Glomerular endothelial cell (primary cell): ENCODE data around the gene DENND5B. TPM values are rescaled to one million over a fixed set of nuclear protein-coding genes. Genes with fewer than 3 reads are reported as not detected.
"Not testable (repeated sequence)": the region's sequence is repeated elsewhere in the genome, so short reads cannot be mapped to it uniquely, and the experiment has no call there.

Experiments used
- DNase-seq: peaks from one replicate; pipeline ENCODE4 v3.0.0-alpha.2; 2011; ENCODE audit warnings: low read depth, low spot score; ENCODE audit errors: extremely low read depth
- total RNA-seq: library from RNA; depleted of rRNA; stranded (reverse); fragments of >200 nt; gene quantifications from 2 replicates; pipeline ENCODE4 v1.2.3, GENCODE V29; 2015

Gene DENND5B
- total RNA-seq, 1 donor from 2014 or later = 17.2 TPM

DNA sequence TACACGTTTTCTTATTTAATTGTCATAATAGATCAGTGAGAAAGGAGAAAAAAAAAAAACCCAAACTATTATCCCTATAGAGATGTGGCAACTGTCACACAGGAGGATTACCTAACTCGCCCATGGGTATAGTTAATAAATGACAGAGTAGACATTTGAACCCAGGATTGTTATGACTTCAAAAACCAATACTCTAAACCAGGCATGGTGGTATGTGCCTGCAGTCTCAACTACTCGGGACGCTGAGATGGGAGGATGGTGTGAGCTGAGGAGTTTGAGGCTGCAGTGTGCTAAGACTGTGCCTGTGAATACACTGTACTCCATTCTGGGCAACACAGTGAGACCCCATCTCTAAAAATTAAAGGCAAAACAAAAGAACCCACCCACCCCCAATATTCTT is 114.5 kb downstream of the DENND5B start:
- DNase-seq = no peak

DNA sequence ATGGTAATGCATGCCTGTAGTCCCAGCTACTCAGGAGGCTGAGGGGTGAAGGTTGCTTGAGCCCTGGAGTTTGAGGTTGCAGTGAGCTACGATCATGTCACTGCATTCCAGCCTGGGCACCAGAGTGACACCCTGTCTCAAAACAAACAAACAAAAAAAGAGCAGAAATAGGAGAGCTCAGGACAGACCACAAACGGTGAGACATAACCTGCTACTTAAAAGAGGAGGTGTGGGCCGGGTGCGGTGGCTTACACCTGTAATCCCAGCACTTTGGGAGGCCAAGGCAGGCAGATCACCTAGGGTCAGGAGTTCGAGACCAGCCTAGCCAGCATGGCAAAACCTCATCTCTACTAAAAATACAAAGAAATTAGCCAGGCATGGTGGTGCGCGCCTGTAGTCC is 115.3 kb downstream of the DENND5B start:
- not testable (repeated sequence) for DNase-seq

DNA sequence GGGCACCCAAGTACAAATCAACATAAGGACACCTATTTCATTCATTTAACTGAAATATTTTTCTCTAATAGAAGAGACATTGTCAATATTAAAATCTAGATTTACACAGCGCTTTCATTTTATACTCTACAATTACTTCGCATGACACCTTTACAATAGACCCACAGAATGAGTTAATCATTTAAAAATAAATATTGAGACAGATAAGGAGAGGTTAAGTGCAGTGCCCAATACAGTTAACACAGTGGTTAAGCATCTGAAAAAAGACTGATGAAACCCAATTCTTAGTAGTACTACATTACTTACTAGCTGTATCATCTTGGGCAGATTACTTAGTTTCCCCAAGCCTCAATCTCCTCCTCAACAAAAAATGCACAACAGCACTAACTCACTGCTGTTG is 116.2 kb downstream of the DENND5B start:
- DNase-seq = no peak

DNA sequence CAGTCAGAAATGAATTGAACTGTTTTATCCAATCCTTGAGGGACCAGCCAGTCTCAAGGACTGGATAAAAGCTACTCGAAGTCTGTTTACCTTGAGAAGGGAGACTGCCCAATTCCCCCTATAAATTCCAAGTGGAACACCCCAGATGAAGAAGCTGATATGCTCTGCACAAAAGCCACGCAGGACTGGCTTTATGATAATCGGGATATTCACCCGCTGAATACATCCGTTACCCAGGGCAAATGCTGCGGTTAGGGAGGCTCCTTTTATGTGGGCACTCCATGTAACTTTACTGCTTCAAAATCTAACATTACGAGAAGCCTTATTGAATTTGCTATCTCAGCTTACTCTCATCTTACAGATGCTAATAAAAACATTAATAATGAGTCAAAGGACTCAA is 119.1 kb downstream of the DENND5B start:
- no peak for DNase-seq

DNA sequence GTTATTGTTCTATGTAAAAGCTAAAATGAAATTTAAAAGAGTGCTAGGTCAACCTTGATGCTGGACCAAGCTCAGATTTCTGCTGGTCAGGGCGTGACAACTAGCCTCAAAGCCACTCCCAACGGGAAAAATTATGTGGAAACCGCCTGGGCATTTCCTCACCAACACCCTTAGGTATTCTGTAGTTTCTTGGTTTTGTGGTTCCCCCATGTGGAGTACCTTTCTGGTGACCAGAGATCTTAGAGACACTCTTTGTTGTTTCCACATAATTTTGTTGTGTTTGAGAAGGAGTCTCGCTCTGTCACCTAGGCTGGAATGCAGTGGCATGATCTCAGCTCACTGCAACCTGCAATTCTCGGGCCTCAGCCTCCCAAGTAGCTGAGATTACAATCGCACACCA is 119.9 kb downstream of the DENND5B start:
- DNase-seq = no peak

DNA sequence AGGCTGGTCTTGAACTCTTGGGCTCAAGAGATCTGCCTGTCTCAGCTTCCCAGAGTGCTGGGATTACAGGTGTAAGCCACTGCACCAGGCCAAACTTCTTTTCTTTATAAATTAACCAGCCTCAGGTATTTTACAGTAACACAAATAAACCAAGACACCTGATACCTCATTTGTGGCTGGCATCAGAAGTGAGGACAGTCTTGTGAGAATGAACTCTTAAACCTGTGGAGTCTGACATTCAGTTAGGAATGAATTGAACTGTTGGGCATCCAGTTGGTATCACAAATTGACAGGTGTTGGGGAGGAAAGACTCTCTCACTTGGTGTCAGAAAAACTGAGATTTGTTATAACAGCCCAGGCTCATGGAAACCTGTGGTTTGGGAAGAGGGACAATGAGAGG is 120.5 kb downstream of the DENND5B start:
- DNase-seq = no peak

DNA sequence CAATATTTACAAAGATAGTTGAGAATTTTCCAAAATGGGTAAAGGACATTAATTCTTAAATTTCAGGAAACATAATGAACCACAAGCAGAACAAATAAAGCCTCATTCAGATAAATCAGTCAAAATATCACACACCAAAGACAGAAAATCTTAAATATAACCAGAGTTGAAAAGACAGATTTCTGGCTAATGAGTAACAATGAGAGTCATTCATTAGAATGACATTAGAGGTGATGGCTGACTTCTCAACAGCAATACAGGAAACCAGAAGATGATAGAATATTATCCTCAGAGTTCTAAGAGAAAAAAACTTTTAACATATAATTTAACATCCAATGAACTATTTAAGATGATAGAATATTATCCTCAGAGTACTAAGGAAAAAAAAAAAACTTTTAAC is 124.2 kb downstream of the DENND5B start:
- DNase-seq = no peak

DNA sequence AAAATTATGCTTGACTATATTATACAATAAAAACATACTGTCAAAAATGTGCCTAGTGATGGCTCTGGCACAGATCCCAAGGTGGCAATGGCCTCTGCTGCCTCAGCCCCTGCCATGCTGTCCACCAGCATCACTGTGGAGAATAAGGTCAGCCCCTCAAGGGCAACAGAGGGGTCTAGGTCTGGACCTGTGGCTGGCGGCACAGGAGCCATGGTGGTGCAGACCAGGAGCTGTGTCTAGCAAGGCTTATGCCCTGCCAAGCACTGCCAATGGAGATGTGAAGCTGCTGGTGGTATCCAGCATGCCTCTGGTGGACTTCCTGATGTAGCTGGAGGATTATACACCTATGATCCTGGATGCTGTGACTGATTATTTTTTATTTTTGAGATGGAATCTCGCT is 125.9 kb downstream of the DENND5B start:
- no peak for DNase-seq

DNA sequence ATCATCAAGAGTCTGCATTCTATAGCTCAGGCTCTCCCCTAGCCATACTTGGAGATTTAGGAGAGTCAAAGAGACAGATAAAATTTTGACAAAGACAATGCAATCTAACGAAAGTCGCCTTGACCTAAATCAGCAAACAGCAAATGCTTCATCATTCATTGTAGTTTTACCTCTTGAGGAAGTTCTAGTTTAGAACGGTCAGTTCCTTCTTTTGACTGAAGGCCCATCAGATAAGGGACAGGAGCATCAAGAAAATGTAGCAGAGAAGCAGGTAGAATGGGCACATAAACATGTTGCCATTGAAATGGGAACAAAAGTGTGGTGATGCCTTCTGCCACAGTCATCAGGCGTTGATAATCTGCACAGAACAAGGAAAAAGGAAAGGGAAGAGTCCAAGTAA is 130.9 kb downstream of the DENND5B start:
- DNase-seq = no peak

DNA sequence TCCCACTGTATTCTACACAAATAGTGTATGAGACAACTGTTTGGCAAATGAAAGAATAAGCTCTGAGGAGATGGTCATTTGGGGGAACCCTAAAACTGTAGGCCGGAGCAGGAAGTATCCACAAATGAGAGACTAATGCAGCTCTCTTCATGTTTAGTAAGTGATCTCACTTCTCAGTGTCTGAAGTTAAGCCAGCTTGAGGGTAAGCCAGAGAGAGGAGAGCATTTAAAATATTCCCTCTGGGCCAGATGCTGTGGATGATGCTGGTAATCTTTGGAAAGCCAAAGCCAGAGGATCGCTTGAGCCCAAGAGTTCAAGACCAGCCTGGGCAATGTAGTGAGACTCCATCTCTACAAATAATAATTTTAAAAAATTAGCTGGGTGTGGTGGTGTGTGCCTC is 134.4 kb downstream of the DENND5B start:
- DNase-seq = no peak

DNA sequence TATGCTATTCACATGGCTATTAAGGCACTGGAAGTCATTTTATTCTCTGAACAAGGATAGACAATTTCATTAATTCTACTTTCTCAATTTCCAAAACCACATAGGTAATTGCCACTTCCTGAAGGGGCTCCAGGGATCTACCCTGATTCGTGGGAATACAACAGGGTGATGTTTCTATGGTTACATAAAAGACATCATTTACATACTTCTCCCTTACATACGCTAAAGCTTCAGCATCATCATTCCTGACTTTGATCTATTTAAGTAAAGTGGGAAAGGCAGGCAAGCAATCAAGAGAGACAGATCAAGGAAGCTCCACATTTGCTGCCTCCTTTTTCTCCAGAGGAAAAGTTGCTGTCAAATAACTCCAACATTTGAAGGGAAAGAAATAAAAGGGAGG is 146.2 kb downstream of the DENND5B start:
- DNase-seq = no peak

DNA sequence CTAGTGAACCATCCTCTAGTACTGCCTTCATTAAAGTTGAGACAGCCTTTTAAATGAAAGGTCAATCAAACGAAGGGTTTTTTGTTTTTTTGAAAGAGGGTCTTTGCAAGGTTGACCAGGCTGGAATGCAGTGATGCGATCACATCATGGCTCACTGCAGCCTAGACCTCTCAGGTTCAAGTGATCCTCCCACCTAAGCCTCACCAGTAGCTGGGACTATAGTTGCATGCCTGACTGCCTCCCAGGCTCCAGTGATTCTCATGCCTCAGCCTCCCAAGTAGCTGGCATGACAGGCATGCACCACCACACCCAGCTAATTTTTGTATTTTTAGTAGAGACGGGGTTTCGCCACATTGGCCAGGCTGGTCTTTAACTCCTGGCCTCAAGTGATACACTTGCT is 150.3 kb downstream of the DENND5B start:
- DNase-seq = no peak

DNA sequence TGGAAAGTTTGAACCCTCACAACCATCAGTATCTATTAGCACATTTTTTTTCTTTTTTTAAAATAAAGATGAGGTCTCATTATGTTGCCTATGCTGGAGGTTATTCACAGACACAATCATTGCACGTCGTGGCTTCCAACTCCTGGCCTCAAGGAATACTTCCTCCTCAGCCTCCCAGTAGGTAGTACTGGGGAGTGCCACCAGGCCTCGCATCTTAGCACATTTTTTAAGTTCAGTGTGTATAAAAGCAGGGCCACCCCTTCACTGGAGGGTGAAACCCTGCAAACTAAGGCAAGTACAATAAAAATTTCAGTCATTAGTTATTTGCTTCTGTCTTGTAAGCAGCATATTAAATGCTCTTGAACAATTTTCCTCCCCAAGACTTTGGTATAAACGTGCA is 150.8 kb downstream of the DENND5B start:
- DNase-seq = no peak

DNA sequence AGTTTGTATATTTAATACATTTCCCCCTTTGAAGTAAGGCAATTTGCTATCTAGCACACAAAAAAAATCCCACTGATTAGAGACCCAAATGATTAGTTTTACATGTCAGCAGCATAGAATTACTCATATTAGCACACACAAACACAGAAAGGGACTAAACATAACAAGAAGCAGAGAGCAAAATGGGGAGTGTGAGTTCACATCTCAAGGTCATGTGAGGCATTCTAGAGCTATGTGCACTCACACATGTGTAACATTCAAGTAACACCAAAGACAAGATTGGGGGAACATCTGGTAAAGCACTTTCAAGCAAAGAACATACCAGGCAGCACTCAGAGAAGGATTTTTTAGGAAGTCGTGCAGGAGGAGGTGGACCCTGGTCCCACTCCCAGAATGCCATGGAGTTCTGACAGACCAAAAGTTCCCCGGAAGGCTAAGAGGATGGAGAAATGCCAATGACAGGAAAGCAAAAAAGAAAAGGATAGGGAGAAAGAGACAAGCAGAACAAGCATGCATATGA is 159.2 kb downstream of the DENND5B start:
- no peak for DNase-seq

DNA sequence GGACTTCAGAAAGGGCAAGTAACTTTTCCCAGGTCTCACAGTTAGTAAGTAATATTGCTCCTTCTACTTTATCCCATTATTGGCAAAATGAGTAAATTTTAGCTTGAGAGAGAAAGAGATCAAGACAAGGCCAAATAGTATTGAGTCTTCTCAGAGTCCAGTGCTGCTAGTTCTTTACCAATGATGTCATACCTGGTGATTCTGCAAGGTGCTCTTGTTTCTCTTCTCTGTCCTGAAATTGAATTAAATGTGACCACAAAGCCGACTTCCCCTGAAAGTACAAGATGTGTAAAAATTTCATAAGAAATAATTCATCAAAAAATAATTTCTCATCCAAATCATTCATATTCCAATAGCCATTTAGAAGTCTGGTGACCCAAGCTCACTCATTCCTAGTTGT is 167.5 kb downstream of the DENND5B start:
- no peak for DNase-seq

DNA sequence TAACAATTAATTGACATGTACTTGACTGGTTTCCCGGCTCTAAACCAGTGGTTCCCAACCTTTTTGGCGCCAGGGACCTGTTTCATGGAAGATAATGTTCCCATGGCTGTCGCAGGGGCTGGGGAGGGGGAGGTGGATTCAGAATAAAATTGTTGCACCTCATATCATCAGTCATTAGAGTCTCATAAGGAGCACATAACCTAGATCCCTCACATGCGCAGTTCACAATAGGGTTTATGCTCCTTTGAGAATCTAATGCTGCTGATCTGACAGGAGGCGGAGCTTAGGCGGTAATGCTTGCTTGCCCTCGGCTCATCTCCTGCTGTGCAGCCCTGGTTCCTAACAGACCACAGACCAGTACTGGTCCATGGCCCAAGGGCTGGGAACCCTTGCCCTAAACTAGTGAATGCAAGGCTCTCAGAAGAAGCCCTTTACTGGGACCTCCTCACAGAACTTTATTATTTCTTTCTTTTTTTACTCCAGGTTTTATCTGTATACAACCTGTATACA is 178.6 kb downstream of the DENND5B start:
- no peak for DNase-seq

DNA sequence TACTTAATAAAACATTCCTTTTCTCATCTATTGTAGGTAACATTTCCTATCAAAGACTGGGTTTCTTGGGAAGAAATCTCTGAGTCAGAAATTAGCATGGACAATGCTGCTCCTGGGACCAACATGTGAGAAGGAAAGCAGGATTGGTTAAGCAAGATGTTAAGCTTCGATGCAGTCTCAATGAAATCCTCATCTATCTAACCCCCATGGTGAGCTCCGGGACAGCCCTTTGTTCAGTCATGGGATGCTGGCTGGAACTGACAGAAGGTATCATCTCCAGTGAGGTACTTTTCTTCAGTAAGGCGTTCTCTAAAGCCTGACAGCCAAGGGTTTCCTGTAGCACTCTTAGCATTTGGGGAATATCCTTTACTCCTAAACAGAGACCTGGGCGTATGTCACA is 182.2 kb downstream of the DENND5B start:
- no peak for DNase-seq

DNA sequence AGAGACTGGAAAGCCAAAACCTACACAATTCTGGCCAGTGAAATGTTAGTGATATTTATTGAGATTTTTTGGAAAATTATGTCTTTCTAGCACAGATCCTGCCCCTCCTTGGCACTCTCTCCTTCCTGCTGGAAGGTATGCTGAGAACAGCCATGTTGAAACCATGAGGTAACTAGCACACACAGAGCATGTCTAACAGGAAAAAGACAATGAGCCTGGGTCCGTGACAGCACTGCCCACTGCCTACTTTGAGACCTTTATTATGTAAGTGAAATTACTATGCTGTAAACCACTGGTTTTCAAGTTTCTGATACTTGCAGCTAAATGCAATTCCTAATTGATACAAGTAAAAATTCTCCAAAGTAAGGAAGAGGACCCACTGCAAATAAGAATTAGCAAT is 183.4 kb downstream of the DENND5B start:
- no peak for DNase-seq

DNA sequence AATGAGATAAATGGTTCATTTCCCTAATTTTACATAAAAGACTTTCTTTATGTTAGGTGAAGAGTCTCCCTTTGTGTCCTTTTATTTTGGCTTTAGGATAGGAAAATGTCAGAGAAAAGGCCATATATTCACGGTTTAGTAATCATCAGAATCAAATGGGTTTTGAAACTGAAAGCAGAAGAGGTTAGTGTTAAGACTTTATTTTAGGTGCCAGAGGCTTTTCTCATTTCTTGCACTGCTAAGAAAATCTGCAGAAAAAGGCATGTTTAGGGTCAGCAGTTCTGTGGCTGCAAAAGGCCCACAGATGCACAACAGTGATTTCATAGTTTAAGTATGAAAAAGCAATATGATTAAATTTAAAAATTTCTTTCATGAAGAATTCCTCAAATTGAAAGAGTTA is 184.6 kb downstream of the DENND5B start:
- DNase-seq = no peak

DNA sequence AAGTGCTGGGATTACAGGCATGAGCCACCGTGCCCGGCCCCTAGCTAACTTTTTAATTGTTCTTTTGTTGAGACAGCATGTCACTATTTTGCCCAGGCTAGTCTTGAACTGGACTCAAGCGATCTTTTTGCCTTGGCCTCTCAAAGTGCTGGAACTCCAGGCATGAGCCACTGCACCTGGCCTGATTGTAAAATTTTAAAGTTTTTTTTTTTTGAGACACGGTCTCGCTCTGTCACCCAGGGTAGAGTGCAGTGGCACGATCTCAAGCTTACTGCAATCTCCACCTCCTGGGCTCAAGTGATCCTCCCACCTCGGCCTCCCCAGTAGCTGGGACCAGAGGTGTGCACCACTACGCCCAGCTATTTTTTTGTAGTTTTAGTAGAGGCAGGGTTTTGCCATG is 185.9 kb downstream of the DENND5B start:
- no peak for DNase-seq

DNA sequence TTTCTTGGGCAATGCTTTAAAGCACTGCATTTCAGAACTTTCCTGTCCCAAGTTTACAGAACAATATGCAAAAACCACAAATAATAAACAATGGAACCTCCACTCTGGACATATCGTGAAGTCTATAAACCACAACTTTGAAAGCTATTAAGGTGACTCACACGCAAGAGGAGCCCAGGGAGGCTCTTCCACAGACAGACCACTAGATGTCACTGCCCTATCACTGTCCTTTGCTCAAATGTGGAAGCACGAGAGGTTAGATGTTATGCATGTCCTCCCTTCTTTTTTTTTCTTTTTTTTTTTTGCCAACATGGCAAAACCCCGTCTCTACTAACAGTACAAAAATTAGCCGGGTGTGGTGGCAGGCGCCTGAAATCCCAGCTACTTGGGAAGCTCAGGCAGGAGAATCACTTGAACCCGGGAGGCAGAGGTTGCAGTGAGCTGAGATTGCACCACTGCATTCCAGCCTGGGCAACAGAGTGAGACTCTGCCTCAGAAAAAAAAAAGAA is 187.8 kb downstream of the DENND5B start:
- peak; percentile 80 for DNase-seq

DNA sequence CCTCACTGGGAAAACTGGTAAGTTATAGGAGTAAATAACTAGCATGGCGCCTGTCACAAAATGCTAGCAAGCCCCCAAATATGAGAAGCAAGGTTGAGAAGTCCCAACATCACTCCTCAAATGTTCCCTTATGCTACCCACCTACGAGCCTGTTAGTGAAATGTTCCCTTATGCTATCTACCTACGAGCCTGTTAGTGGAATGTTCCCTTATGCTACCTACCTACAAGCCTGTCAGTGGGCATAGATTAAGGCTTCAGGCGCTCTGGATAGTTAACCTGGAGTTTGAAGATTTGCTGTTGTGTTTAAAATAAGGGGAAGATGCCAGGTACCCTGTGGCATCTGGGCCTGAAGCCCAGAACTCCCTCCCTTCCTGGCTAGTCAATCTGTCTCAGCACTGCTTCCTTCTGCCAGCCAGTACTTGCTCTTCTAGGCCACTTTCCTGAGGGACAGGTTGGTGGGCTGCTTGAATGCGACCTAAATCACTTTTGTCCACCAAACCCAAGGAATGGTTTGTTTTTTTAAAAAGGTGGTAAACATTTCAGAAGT is 197.9 kb downstream of the DENND5B start:
- no peak for DNase-seq

DNA sequence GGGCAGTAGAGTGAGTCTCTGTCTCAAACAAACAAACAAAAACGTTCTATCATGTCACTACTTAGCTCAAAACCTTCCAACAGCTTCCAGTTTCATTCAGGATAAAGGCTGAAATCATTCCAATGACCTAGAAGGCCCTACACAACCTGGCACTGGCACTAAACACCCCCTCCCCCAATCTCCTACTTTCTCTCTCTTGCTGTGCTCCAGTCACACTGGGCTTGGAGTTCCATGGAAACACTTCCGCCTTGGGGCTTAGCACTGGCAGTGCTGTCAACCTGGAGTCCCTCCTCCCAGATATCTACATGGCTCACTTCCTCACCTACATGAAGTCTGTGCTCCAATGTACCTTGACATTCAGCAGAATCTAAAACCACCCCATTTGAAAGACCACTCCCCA is 199.9 kb downstream of the DENND5B start:
- no peak for DNase-seq
